ENCODE results near the gene KDM2A. TPM values are rescaled to one million over a fixed set of nuclear protein-coding genes. Genes with fewer than 3 reads are reported as not detected.

Gene KDM2A
- total RNA-seq, 6 experiments from 2014 or later = 23.8 to 37.1 (median 33.4) TPM

DNA sequence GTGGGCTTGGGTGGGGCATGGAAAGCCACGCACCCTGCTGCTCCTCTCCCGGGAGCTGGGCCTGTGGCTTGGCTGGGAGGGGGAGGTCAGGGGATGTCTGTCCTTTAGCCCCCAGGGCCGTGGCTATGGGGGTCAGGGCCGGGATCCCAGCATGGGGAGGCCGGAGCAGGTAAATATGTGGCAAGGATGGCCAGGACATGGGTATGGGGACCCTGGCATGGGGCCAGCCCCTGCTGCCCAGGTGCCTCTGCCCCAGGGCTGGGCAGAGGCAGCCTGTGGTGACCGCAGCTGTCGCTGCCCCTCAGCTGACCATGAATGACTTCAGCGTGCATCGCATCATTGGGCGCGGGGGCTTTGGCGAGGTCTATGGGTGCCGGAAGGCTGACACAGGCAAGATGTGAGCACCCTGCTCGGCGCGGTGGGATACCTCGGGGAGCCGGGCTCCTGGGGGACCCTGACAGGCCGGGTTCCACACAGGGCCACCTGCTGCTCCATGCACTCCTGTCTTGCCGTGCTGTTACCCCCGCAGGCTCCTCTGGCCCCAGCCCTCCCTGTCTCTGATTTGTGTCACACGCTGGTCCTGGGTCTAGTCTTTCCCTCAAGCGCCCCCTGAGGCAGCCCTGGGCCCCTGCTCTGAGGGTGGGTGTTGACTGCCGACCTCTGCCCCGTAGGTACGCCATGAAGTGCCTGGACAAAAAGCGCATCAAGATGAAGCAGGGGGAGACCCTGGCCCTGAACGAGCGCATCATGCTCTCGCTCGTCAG lies 161.9 kb downstream of the KDM2A start:
- intact Hi-C loops (cut with DNase I) = no loop called here
- H3K27me3 ChIP-seq = no peaks in the 10 kb centered on the region
- 80% methylated on average over 2 of the region's 31 CpGs for WGBS (ENCODE audit: insufficient coverage, low coverage, low lambda C conversion rate, missing lambda C conversion rate)
- H3K36me3 ChIP-seq = peaks cover 4 to 69% (median 32%) of the 10 kb centered on the region in 4 donors
- H3K4me3 ChIP-seq = no peak overlapping the region
- H3K4me1 ChIP-seq = peaks cover 0 to 17% (median 0%) of the 10 kb centered on the region in 4 donors
- H3K9me3 ChIP-seq = no peaks in the 10 kb centered on the region
- no peak for TF ChIP-seq POLR2A (IDR thresholded peaks at IDR 0.05)
- TF ChIP-seq, protein P1, sequence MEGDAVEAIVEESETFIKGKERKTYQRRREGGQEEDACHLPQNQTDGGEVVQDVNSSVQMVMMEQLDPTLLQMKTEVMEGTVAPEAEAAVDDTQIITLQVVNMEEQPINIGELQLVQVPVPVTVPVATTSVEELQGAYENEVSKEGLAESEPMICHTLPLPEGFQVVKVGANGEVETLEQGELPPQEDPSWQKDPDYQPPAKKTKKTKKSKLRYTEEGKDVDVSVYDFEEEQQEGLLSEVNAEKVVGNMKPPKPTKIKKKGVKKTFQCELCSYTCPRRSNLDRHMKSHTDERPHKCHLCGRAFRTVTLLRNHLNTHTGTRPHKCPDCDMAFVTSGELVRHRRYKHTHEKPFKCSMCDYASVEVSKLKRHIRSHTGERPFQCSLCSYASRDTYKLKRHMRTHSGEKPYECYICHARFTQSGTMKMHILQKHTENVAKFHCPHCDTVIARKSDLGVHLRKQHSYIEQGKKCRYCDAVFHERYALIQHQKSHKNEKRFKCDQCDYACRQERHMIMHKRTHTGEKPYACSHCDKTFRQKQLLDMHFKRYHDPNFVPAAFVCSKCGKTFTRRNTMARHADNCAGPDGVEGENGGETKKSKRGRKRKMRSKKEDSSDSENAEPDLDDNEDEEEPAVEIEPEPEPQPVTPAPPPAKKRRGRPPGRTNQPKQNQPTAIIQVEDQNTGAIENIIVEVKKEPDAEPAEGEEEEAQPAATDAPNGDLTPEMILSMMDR (IDR thresholded peaks at IDR 0.05) = no peak
- peak overlapping the region in 1 of 3 donors; percentile 38 for H3K27ac ChIP-seq
- ATAC-seq (no peak), DNase-seq (peak; percentile 18 to 53 (median 48))

DNA sequence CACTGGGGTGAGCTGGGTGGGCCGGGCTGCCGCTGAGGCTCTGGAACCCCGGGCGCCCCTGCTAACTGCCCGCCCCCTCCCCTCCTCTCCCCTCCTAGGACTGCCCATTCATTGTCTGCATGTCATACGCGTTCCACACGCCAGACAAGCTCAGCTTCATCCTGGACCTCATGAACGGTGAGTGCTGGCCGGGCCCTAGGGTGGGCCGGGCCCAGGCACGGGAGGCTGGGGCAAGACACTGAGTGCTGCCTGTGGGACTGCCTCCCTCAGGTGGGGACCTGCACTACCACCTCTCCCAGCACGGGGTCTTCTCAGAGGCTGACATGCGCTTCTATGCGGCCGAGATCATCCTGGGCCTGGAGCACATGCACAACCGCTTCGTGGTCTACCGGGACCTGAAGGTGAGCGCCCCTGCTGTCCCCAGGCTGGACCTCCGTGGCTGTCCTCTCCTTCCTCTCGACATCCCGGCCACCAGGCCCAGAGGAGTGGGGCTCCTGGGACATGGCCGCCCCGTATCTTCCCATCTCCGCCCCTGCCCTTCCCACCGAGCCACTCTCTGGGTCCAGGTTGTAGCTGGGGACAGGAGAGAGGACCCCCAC lies 162.6 kb downstream of the KDM2A start:
- Histone ChIP-seq H3K36me3 (peaks cover 5 to 70% (median 32%) of the 10 kb centered on the region in 4 donors), H3K4me1 (peaks cover 0 to 10% (median 0%) of the 10 kb centered on the region in 4 donors), H3K27me3 (no peaks in the 10 kb centered on the region), H3K9me3 (no peaks in the 10 kb centered on the region), H3K27ac (no peak overlapping the region), H3K4me3 (no peak overlapping the region)
- WGBS (ENCODE audit: insufficient coverage, low coverage, low lambda C conversion rate, missing lambda C conversion rate) = 100% methylated on average over 1 of the region's 27 CpGs
- TF ChIP-seq POLR2A (IDR thresholded peaks at IDR 0.05) = no peak
- TF ChIP-seq, protein P1 (IDR thresholded peaks at IDR 0.05) = no peak
- DNase-seq = peak; percentile 22 to 53 (median 48)
- intact Hi-C loops (cut with DNase I) = no loop called here
- ATAC-seq = no peak

DNA sequence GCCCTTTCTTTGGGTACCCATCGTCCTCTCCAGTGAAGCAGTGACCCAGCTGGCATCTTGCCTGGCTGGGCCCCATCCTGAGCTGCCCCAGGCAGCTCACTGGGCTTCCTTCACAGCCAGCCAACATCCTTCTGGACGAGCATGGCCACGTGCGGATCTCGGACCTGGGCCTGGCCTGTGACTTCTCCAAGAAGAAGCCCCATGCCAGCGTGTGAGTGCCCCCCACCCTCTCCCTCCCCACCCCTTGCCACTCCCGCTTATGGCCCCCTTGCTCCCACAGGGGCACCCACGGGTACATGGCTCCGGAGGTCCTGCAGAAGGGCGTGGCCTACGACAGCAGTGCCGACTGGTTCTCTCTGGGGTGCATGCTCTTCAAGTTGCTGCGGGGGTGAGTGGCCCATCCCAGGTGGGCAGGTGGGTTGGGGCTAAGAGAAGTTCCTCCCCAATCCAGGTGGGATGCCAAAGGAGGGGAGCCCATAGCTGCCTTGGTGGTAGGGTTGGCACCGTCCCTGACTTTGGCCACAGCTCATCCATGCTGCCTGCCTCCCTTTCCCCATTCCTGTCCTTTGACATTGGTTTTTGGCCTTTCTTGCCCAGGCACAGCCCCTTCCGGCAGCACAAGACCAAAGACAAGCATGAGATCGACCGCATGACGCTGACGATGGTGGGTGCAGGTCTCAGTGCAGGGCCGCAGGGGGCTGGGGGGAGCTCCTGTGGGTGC lies 163.3 kb downstream of the KDM2A start:
- intact Hi-C loops (cut with DNase I) = no loop called here
- H3K27me3 ChIP-seq = no peaks in the 10 kb centered on the region
- H3K9me3 ChIP-seq = no peaks in the 10 kb centered on the region
- TF ChIP-seq, protein P1 (IDR thresholded peaks at IDR 0.05) = no peak
- TF ChIP-seq POLR2A (IDR thresholded peaks at IDR 0.05) = no peak
- H3K4me3 ChIP-seq = no peak overlapping the region
- ATAC-seq = no peak
- H3K27ac ChIP-seq = peak overlapping the region in 1 of 3 donors; percentile 24
- no CpG with 5 or more reads among the region's 20 CpGs for WGBS (ENCODE audit: insufficient coverage, low coverage, low lambda C conversion rate, missing lambda C conversion rate)
- DNase-seq = peak; percentile 21 to 52 (median 50)
- peaks cover 5 to 73% (median 32%) of the 10 kb centered on the region in 4 donors for H3K36me3 ChIP-seq
- peaks cover 0 to 6% (median under 1%) of the 10 kb centered on the region in 4 donors for H3K4me1 ChIP-seq

DNA sequence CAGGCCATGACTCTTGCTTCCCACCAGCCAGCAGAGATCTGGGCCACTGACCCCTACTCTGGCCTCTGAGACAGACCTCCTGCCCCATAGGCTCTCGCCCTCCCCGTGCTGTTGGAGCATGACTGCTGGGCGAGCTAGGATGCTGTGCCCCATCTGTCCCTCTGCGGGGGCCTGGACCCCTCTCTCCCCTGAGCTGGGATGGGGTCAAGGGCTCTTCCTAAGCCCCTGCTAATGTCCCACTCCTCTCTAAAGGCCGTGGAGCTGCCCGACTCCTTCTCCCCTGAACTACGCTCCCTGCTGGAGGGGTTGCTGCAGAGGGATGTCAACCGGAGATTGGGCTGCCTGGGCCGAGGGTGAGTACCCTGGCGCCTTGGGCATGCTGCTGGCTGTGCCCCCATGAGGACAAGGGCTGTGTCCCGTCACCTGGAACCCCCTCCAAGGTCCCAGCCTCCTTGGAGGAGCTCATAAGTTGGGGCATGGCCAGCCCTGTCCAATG lies 163.9 kb downstream of the KDM2A start:
- ATAC-seq = no peak

More for the DNA sequence above, 163.9 kb downstream of the KDM2A start:
- Histone ChIP-seq H3K9me3 (no peaks in the 10 kb centered on the region), H3K27me3 (no peaks in the 10 kb centered on the region), H3K4me1 (peaks cover 0 to 8% (median 4%) of the 10 kb centered on the region in 4 donors), H3K36me3 (peaks cover 5 to 73% (median 32%) of the 10 kb centered on the region in 4 donors), H3K27ac (peak overlapping the region in 2 of 3 donors; percentile 24 to 51), H3K4me3 (no peak overlapping the region)
- intact Hi-C loops (cut with DNase I) = no loop called here
- DNase-seq = peak; percentile 20 to 52 (median 45)
- WGBS (ENCODE audit: insufficient coverage, low coverage, low lambda C conversion rate, missing lambda C conversion rate) = 61% methylated on average over 7 of the region's 11 CpGs
- TF ChIP-seq, protein P1 (IDR thresholded peaks at IDR 0.05) = no peak
- no peak for TF ChIP-seq POLR2A (IDR thresholded peaks at IDR 0.05)
